ENCODE data around the gene ABHD11.
"Not testable (repeated sequence)": the region's sequence is repeated elsewhere in the genome, so short reads cannot be mapped to it uniquely, and the experiment has no call there.

The ABHD11 gene

GRCh38 chr7:73742753-73743641 is 4.4 kb upstream of the ABHD11 start:
- DNase-seq (ENCODE audit: low read depth in 2 of 2), result no peak

- no peak for DNase-seq (ENCODE audit: low read depth in 2 of 2)
Measured at GRCh38 chr7:73742338-73742752, 3.7 kb upstream of the ABHD11 start.

GRCh38 chr7:73741600-73741999 is 3.0 kb upstream of the ABHD11 start:
- no peak for DNase-seq (ENCODE audit: low read depth in 2 of 2)

GRCh38 chr7:73740771-73741170 is 2.2 kb upstream of the ABHD11 start:
- no peak for DNase-seq (ENCODE audit: low read depth in 2 of 2)

- no peak for DNase-seq (ENCODE audit: low read depth in 2 of 2)
Measured at GRCh38 chr7:73740212-73740611, 1.6 kb upstream of the ABHD11 start.

GRCh38 chr7:73739387-73739767 is 775 bp upstream of the ABHD11 start:
- no peak for DNase-seq (ENCODE audit: low read depth in 2 of 2)

- DNase-seq (ENCODE audit: low read depth in 2 of 2), result peak in 1 of 2 donors; percentile 44
Measured at GRCh38 chr7:73738220-73738611, 386 bp downstream of the ABHD11 start.

DNA sequence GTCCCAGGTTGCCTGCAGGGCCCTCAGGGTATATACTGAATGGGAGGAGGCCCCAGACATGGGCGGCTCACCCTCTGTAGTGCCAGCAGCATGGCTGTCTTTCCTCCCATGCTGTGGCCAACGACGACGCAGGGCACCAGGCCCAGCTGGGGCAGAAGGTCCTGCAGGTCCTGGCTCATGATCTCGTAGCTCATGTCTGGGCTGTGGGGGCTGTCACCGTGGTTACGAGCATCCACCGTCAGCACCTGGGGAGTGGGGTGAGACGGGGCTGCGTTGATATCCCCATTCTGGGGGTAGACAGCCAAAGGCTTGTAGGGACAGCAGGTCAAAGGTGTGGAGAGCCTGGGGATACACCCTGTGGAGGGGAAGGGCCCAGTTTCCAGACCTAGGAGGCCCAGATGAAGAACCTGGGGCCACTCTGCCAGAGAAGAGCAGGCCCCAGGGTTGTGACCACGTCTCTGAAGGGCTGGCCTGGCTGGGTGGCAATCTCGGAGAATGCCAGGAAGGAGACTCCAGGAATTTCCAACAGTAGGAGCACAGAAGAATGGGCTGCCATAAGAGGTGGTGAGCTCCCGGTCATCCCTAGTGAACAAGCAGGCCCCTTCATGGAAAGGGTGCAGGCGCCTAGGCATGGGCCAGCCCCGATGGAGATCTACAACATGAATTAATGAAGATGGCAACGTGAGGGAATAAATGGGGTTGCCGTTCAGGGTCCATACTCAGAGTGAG is 947 bp downstream of the ABHD11 start:
- DNase-seq (ENCODE audit: low read depth in 2 of 2), result no peak

- DNase-seq (ENCODE audit: low read depth in 2 of 2), result no peak
Measured at GRCh38 chr7:73736885-73737284, 1.7 kb downstream of the ABHD11 start.

DNA sequence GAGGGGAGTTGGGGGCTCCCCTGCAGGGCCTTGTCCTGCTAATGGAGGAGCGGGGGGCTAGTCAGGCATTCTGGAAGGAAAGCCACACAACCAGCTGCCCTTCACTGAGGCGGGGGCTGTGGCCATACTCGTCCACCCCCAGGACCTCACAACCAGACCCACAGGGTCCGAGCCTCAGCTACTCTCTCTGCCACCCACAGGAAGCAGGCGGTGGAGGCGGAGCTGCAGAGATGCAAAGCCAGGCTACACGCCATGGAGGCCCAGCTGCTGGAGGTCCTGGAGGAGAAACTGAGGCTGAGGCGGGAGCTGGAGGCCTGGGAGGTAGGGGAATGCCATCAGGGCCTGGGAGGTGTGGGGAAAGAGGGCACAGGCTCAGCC is 3.1 kb downstream of the ABHD11 start:
- DNase-seq (ENCODE audit: low read depth in 2 of 2), result no peak

GRCh38 chr7:73734619-73735527 is 3.7 kb downstream of the ABHD11 start:
- peak; percentile 57 for DNase-seq (ENCODE audit: low read depth in 2 of 2)

DNA sequence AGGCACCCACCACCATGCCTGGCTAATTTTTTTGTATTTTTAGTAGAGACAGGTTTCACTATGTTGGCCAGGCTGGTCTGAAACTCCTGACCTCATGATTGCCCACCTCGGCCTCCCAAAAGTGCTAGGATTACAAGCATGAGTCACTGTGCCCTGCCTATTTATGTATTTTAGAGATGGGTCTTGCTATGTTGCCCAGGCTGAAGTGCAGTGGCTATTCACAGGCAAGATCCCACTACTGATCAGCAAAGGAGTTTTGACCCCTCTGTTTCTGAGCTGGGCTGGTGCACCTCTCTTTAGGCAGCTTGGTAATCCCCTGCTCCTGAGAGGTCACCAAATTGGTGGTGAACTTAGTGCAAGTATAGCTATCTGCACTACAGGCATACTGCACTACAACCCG is 6.2 kb downstream of the ABHD11 start:
- DNase-seq (ENCODE audit: low read depth in 2 of 2), result no peak

DNA sequence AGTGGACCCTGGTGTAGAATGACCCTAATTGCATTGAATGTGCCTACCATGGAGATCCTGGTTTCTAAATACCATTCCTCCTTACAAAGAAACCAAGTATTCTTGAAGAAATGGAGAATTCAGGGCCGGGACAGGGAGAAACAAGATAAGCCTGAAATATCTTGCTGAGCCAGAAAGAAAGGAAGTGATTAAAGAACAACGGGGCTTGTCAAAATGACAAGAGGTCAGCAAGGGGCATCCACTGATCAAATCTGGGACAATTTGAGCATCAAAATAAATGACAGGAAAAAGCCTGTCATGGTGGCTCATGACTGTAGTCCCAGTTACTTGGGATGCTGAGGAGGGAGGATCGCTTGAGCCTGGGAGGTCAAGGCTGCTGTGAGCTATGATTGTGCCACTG is 8.1 kb downstream of the ABHD11 start:
- DNase-seq (ENCODE audit: low read depth in 2 of 2), result no peak

GRCh38 chr7:73728551-73728950 is 10.1 kb downstream of the ABHD11 start:
- no peak for DNase-seq (ENCODE audit: low read depth in 2 of 2)

DNA sequence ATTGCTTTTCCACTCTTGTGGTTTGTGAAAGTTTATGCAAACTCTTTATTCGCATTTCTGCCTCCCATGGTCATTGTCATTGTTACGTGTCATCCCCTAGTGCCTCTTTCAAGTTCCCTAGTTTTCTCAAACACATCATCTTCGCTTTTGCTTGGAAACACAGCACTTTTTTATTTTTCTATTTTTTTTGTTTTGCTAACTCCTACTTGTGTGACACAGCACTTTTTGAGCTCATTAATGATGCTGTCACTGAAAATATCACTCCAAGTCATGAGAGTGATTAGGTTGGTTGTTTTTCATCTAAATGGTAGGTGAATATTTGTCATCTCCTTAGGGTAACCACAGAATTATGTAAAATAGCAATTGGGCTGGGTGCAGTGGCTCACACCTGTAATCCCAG is 10.7 kb downstream of the ABHD11 start:
- no peak for DNase-seq (ENCODE audit: low read depth in 2 of 2)

DNA sequence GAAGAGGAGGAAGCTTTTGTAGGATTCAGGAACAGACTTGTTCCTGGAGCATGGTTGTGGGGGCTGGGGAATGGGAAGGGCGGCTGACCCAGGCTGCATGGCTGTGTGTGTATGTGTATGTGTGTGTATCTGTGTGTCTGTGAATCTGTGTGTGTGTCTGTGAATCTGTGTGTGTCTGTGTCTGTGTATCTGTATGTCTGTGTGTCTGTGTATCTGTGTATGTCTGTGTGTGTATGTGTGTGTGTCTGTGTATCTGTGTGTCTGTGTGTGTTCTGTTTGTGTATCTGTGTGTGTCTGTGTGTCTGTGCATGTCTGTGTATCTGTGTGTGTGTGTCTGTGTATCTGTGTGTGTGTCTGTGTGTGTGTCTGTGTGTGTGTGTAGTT is 12.5 kb downstream of the ABHD11 start:
- no peak for DNase-seq (ENCODE audit: low read depth in 2 of 2)

DNA sequence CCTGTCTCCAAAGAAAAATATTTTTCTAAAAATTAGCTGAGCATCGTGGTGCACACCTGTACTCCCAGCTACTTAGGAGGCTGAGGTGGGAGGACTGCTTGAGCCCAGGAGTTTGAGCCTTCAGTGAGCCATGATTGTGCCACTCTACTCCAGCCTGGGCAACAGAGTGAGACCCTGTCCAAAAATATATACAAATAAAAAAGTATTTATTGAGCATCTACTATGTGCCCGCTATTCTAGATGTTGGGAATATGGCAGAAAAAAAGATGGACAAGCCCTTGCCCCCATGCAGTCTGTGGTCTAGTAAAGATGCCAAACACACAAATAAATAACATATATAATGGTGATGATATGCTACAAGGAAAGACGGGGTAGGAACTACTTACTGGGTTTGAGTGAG is 14.8 kb downstream of the ABHD11 start:
- no peak for DNase-seq (ENCODE audit: low read depth in 2 of 2)

DNA sequence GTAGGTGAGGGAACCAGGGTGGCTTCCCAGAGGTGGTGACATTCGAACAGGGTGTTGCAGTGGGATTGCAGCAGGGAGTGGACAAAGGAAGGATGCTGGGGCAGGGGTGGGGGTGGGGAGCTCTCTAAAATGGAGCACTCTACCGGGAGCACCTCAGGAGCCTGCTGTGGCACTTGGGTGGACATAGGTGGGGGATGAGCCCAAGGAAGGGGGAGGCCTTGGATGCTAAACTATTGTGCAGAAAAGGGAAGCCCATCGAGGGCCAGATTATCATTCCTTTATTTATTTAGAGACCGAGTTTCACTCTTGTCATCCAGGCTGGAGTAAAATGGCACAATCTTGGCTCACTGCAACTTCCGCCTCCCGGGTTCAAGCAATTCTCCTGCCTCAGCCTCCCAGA is 15.8 kb downstream of the ABHD11 start:
- no peak for DNase-seq (ENCODE audit: low read depth in 2 of 2)

DNA sequence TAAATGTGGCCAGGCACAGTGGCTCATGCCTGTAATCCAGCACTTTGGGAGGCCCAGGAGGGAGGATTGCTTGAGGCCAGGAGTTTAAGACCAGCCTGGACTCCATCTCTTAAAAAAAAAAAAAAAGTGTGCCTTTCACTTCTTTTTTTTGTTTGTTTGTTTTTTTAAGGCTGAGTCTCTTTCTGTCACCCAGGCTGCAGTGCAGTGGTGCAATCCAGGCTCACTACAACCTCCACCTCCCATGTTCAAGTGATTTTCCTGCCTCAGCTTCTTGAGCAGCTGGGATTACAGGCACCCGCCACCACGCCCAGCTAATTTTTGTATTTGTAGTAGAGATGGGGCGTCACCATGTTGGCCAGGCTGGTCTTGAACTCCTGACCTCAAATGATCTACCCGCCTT is 16.4 kb downstream of the ABHD11 start:
- not testable (repeated sequence) for DNase-seq (ENCODE audit: low read depth in 2 of 2)

GRCh38 chr7:73721377-73721817 is 17.2 kb downstream of the ABHD11 start:
- no peak for DNase-seq (ENCODE audit: low read depth in 2 of 2)

DNA sequence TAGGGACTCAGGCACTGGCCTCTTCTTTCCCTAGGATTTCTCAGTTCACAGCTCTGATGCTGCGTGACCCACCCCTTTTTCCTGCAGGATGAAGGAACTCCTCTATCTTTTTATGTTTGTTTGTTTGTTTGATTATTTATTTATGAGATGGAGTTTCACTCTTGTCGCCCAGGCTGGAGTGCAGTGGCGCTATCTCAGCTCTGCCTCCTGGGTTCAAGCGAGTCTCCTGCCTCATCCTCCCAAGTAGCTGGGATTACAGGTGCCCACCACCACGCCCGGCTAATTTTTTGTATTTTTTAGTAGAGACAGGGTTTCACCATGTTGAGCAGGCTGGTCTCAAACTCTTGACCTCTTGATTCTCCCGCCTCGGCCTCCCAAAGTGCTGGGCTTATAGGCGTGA is 18.2 kb downstream of the ABHD11 start:
- not testable (repeated sequence) for DNase-seq (ENCODE audit: low read depth in 2 of 2)

- no peak for DNase-seq (ENCODE audit: low read depth in 2 of 2)
Measured at GRCh38 chr7:73719806-73720169, 18.8 kb downstream of the ABHD11 start.
